NCI-H2196 (cell line): ENCODE results near the gene CHORDC1.
"Not testable (repeated sequence)": the region's sequence is repeated elsewhere in the genome, so short reads cannot be mapped to it uniquely, and the experiment has no call there.

Experiments used
- DNase-seq: peaks from one replicate; lab custom pipeline; 2025; ENCODE audit not compliant: unreplicated experiment; lab: John Stamatoyannopoulos, UW

CHORDC1 gene

GRCh38 chr11:90218606-90219005, 4.2 kb downstream of the CHORDC1 start:
- DNase-seq, result no peak

- no peak for DNase-seq
Observed at GRCh38 chr11:90216611-90217010, 6.2 kb downstream of the CHORDC1 start.

- DNase-seq, result no peak
Observed at GRCh38 chr11:90213322-90213721, 9.5 kb downstream of the CHORDC1 start.

- no peak for DNase-seq
Observed at GRCh38 chr11:90208857-90209256, 14.0 kb downstream of the CHORDC1 start.

GRCh38 chr11:90207992-90208391, 14.9 kb downstream of the CHORDC1 start:
- DNase-seq, result not testable (repeated sequence)

GRCh38 chr11:90204832-90205646, 17.8 kb downstream of the CHORDC1 start:
- DNase-seq, result peak; percentile 57

GRCh38 chr11:90204407-90204806, 18.4 kb downstream of the CHORDC1 start:
- DNase-seq, result no peak

GRCh38 chr11:90202342-90202741, 20.5 kb downstream of the CHORDC1 start:
- no peak for DNase-seq

- no peak for DNase-seq
Observed at GRCh38 chr11:90197377-90197776, 25.5 kb downstream of the CHORDC1 start.

- DNase-seq, result no peak
Observed at GRCh38 chr11:90192869-90193582, 29.8 kb downstream of the CHORDC1 start.

- DNase-seq, result no peak
Observed at GRCh38 chr11:90189011-90189410, 33.8 kb downstream of the CHORDC1 start.

GRCh38 chr11:90187839-90188238, 35.0 kb downstream of the CHORDC1 start:
- DNase-seq, result no peak

- DNase-seq, result no peak
Observed at GRCh38 chr11:90179923-90180322, 42.9 kb downstream of the CHORDC1 start.

GRCh38 chr11:90178751-90179150, 44.1 kb downstream of the CHORDC1 start:
- no peak for DNase-seq

- DNase-seq, result no peak
Observed at GRCh38 chr11:90176069-90176468, 46.8 kb downstream of the CHORDC1 start.

- DNase-seq, result no peak
Observed at GRCh38 chr11:90171359-90171758, 51.5 kb downstream of the CHORDC1 start.

- no peak for DNase-seq
Observed at GRCh38 chr11:90168571-90168970, 54.3 kb downstream of the CHORDC1 start.

GRCh38 chr11:90167704-90168103, 55.1 kb downstream of the CHORDC1 start:
- DNase-seq, result not testable (repeated sequence)

GRCh38 chr11:90166982-90167573, 55.8 kb downstream of the CHORDC1 start:
- DNase-seq, result not testable (repeated sequence)
